Ishikawa (cell line): ENCODE results near the gene MPND.

Experiments
- CEBPB ChIP-seq: IDR thresholded peaks from 2 replicates; pipeline ENCODE4 v1.6.1; 2012
- RAD21 ChIP-seq: IDR thresholded peaks from 2 replicates; pipeline ENCODE4 v1.6.1; 2012; ENCODE audit warnings: low read depth
- YY1 ChIP-seq: IDR thresholded peaks from 2 replicates; pipeline ENCODE4 v1.6.1; 2012; ENCODE audit warnings: low read depth

Gene MPND

DNA sequence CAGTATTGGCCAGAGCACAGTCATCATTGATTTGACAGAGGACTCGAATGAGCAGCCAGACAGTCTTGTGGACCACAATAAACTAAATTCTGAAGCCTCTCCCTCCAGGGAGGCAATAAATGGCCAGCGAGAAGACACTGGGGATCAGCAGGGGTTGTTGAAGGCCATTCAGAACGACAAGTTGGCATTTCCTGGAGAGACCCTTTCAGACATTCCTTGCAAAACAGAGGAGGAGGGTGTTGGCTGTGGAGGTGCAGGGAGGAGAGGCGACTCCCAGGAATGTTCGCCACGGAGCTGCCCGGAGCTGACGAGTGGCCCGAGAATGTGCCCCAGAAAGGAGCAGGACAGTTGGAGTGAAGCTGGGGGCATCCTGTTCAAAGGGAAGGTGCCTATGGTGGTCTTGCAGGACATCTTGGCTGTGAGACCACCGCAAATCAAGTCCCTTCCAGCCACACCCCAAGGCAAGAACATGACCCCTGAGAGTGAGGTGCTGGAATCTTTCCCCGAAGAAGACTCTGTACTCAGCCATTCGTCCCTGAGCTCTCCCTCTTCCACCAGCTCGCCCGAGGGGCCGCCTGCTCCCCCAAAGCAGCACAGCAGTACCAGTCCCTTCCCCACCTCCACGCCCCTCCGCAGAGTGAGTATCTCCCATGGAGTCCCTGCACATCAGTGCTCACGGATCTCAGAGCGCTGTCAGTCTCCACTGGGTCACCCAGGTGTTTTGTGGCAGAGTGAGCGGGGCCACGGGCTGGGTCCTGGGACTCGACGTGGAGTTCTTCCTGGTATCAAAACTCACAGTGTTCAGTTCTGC is 66.0 kb downstream of the MPND start:
- TF ChIP-seq CEBPB, result no peak
- TF ChIP-seq RAD21, result no peak
- TF ChIP-seq YY1, result no peak
